Cortex of kidney (tissue), 1 donor: Measurements from ENCODE around the gene BRME1.

Experiments used
- DNase-seq: peaks from one replicate; lab custom pipeline; 2025; lab: John Stamatoyannopoulos, UW

The BRME1 gene

GRCh38 chr19:13844130-13844631, 61.7 kb downstream of the BRME1 start:
- no peak for DNase-seq

DNA sequence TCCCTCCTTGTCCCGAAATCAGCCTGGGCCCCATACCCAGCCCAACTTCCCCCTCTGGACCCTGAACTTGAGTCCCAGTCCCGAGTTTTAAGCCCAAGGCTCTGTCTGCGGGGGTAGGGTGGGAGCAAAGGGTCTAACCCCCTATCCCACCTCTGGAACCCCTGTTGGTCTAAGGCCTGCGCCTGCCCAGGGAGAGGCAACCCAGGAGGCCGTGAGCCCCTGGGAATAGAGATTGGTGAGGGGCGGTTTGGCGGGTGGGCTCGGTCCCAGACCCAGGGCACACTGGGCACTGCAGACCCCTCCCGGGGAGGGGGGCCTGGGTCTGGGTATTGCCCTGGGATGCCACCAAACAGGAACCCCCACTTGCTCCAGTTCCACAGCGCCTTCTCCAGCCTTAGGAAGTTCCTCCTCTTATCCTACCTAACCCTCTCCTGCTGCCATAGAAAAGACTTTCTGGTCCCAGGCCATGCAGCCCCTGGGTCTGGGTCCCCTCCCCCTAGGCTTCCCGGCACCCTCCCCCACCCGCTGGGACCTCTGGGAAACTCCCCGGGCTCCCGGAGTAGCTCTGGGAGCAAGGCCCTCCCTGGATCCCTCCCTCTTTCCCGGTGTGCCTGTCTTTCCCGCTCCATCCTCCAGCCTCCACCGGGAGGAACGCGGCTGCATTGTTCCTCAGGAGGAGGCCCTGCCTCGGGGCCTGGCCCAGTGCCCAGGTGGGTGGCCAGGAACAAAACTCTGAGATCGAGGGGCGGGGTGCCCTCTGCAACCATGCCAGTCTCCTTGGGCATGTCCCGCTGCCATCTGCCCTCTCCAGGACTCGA, 62.6 kb downstream of the BRME1 start:
- no peak for DNase-seq

DNA sequence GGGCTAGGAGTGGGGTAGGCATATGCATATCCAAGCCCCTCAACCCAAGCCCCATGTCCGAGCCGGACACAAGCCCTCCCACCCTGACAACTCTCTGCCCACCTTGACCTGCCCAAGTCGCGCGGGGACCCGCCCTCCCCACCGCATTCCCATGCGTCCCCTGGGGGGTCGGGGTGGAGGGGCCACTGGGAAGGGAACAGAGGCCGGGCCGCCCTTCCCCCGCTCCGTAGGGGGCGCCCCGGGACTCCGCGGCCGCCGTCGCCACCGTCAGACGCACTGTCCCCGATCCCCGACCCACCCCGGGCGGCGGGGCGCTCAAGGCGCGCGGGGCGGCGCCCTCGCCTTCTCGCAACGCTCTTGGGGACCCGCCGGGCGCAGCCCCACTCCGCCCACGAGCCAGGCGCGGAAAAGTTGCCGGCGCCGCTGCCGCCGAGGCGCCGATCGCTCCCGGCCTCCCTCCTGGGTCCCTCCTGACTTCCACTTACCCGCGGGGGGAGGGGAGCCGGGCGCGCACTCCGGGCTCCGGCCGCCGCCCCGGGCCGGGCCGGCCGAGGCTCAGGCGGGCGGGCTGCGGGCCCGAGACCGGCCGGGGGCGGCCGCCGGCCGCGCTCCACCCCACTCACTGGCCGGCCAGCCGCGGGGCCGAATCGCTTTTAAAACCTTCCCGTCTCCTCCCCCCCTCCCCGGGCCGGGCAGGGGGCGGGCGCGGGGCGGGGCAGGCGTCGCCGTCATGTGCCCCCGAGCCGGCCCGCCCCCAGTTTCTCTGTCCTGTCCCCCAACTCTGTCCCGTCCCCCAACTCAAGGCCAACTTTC, 63.4 kb downstream of the BRME1 start:
- no peak for DNase-seq

- no peak for DNase-seq
Observed at GRCh38 chr19:13841962-13842290, 64.0 kb downstream of the BRME1 start.

DNA sequence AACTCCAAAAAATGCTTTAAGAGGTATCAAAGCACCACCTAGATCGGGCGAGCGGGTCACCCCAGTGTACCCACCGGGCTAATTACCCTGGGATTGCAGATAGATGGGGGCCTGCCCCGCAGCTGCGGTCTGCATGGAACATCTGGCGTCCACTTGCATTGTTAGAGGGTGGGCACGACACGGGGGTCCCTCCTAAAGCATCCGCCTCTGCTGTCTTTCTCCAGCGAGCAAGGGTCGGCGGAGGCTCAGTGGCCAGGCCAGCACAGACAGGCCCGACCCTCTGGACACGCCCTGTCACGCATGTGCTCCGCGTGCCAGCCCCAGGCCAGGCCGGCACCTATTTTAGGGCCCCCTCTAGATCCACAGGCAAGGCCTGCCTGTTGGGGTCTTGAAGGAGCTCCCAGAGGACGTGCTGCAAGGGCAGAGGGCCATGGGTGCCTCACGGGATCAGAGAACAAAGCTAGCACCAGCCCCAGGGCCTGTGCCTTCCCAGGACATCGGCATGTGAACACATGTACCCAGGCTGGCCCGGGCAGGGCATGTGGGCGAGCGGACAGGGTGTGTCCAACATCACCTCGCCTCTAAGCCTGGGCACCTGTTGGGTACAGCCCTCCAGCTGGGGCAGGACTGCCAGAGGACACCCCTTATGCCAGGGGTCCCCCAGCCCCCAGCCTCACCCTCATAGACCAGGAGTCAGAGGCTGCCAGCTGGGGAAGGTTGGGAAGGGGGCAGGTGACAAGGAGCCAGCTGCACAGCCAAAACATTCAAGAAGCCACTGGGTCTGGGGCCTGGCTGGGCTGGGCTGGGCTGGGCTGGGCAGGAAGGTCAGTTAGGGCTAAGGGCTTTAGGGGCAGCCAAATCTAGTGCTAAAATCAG, 64.6 kb downstream of the BRME1 start:
- DNase-seq = no peak

- DNase-seq = no peak
Observed at GRCh38 chr19:13840305-13841085, 65.4 kb downstream of the BRME1 start.

GRCh38 chr19:13839938-13840304, 66.0 kb downstream of the BRME1 start:
- no peak for DNase-seq

DNA sequence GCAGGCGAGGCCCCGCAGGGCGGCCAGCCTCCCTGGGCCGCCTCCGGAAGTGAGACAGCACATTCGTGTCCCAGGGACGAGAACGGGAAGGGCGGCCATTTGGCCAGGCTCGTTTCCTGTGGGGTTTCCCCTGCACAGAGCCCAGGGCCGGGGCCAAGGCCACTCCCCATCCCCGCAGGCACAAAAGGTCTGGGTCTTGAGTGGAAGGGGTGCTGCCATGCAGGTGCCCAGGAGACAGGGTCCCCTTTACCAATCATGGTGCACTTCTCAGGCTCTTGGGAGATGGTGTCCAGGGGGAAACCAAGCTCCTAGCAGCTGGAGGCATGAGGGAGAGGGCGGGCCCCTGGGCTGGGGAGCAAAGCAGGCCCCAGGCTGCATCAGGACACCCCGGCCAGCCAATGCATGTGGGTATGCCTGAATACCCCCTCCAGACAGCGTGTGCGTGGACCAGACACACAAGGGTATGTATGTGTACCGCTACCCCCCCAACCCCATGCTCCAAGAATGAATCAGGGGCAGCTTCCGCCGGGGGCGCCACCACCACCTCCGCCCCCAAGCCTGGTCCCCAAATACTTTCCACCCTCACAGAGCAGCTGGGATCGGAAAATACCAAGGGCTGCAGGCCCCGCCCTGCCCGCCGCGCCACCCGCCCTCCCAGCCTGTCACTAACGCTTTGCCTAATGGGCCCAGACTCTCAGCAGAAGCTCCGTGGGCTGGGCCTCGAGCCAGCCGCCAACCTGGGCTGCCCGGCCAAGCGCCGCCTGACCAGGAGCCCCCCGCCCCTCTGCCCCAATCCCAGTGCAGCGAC, 66.6 kb downstream of the BRME1 start:
- DNase-seq = no peak

- no peak for DNase-seq
Observed at GRCh38 chr19:13838435-13839129, 67.3 kb downstream of the BRME1 start.

DNA sequence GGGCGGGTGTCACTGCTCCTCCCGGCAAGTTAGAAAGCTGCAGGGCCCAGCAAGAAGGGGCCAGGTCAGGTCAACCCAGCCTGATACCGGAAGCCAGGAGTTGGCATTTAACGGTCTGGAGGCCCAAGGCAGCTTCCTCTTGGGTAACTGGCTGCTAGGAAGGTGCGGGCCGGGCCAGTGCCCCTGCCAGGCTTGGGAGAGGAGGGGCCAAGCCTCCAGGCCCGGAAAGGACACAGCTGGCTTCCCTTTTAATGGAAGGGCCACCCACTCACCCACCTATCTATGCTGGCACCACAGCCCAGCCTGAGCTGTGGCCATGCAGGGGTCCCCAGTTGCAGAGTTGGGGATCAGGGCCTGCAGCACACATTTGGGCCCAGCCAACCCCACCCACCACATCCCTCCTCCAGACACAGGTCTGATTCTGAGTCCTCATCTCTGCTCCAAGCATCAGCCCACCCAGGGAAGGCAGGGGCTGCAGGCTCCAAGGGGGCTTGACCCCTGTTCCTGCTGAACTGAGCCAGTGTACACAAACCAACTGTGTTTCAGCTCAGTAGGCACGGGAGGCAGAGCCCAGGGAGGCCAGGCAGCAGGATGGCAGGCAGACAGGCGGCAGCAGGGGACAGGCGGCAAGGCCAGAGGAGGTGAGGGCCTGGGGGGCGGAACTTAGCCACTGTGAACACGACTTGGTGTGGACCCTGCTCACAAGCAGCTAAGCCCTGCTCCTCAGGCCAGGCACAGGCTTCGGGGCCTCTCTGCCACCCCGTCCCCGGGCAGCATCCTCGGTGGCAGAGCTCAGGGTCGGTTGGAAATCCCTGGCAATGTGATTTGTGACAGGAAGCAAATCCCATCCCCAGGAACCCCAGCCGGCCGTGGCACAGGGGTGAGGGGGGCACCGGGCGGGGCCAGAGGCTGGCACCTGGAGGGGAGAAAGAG, 69.9 kb downstream of the BRME1 start:
- no peak for DNase-seq

DNA sequence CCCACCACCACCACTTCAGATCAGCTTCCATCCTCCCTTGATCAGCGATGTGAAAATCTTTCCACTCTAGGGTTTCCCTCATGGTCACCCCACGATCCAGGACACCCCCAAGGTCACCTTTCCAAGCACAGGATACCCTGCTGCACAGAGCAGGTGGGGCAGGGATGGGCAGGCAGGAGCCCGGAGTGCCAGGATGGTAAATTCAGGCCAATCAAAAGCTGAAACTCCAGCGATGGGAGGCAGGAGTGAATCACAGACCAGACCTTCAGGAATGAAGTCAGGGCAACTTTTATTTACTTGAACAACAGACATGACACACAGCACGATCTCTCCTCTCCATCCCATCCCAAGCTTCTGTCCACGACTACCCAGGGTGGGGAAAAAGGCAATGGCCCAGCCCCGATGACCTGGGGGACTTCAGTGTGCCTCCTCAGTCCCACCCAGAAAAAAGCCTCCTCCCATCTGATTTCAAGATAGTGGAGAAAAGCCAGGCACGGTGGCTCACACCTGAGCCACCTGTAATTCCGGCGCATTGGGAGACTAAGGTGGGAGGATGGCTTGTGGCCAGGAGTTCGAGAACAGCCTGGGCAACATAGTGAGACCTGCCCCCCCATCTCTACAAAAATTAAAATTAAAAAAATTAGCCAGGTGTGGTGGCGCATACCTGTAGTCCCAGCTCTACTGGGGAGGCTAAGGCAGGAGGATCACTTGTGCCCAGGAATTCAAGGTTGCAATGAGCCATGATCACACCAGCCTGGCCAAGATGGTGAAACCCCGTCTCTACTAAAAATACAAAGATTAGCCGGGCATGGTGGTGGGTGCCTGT, 71.5 kb downstream of the BRME1 start:
- no peak for DNase-seq

- no peak for DNase-seq
Observed at GRCh38 chr19:13833330-13834243, 72.3 kb downstream of the BRME1 start.
